DND-41 (cell line): ENCODE data around the gene G6PD.

Experiments used
- ATAC-seq: fragments of 200-7000 bp; cut with Tn5 transposase; 3 replicates; pipeline ENCODE4 v1.9.1; 2021; ENCODE audit warnings: low read depth; ENCODE audit not compliant: insufficient read depth
- DNase-seq: peaks from one replicate; pipeline ENCODE4 v3.0.0-alpha.2; 2020
- H2AFZ ChIP-seq: 2 replicates; pipeline ENCODE4 v1.6.0; 2012; ENCODE audit warnings: low read depth, low read length
- H3K27ac ChIP-seq: 2 replicates; pipeline ENCODE4 v1.5.1; 2012; ENCODE audit warnings: low read length, inconsistent platforms
- H3K27me3 ChIP-seq: fragments of 200-600 bp; sonication (generic); 2 replicates; pipeline ENCODE4 v1.6.0; 2012; ENCODE audit warnings: low read length, mild to moderate bottlenecking, inconsistent platforms; ENCODE audit not compliant: insufficient read depth, poor library complexity
- H3K36me3 ChIP-seq: 2 replicates; pipeline ENCODE4 v1.5.1; 2012; ENCODE audit warnings: low read length, inconsistent platforms; ENCODE audit not compliant: insufficient read depth
- H3K4me1 ChIP-seq: 2 replicates; pipeline ENCODE4 v1.5.1; 2012; ENCODE audit warnings: mild to moderate bottlenecking, low read length; ENCODE audit not compliant: insufficient read depth
- H3K4me2 ChIP-seq: 2 replicates; pipeline ENCODE4 v1.6.0; 2012; ENCODE audit warnings: mild to moderate bottlenecking, moderate library complexity, low read length, inconsistent platforms; ENCODE audit not compliant: insufficient read depth
- H3K4me3 ChIP-seq, 2 experiments: fragments of 200-600 bp in 1 of 2; shearing (Covaris generic) in 1 of 2; 2 replicates each; pipeline ENCODE4 v1.5.1; 2012 to 2016; ENCODE audit warnings: inconsistent platforms in 2 of 2, low read length in 2 of 2, mild to moderate bottlenecking in 2 of 2, low read depth in 1 of 2, moderate library complexity in 1 of 2
- H3K79me2 ChIP-seq: 2 replicates; pipeline ENCODE4 v1.6.0; 2012; ENCODE audit warnings: low read length, inconsistent platforms; ENCODE audit not compliant: insufficient read depth
- H3K9ac ChIP-seq: 2 replicates; pipeline ENCODE4 v1.6.0; 2012; ENCODE audit warnings: low read depth, mild to moderate bottlenecking, inconsistent platforms, low read length, moderate library complexity
- H3K9me3 ChIP-seq: 2 replicates; pipeline ENCODE4 v1.5.1; 2012; ENCODE audit warnings: low read length, moderate library complexity, mild to moderate bottlenecking, inconsistent platforms; ENCODE audit not compliant: insufficient read depth, severe bottlenecking
- H4K20me1 ChIP-seq: 2 replicates; pipeline ENCODE4 v1.6.0; 2012; ENCODE audit warnings: low read length; ENCODE audit not compliant: insufficient read depth
- EZH2 ChIP-seq: IDR thresholded peaks from 3 replicates; pipeline ENCODE4 v1.6.1; 2012; ENCODE audit warnings: borderline replicate concordance, low read depth, mild to moderate bottlenecking, moderate library complexity, low read length, inconsistent platforms; ENCODE audit not compliant: severe bottlenecking
- TF ChIP-seq, protein P1 (sequence below): IDR thresholded peaks from 2 replicates; pipeline ENCODE4 v1.5.1; 2012; ENCODE audit warnings: borderline replicate concordance, low read length, moderate library complexity, mild to moderate bottlenecking; ENCODE audit not compliant: poor library complexity, severe bottlenecking; ENCODE audit errors: extremely low read depth

Gene G6PD

DNA sequence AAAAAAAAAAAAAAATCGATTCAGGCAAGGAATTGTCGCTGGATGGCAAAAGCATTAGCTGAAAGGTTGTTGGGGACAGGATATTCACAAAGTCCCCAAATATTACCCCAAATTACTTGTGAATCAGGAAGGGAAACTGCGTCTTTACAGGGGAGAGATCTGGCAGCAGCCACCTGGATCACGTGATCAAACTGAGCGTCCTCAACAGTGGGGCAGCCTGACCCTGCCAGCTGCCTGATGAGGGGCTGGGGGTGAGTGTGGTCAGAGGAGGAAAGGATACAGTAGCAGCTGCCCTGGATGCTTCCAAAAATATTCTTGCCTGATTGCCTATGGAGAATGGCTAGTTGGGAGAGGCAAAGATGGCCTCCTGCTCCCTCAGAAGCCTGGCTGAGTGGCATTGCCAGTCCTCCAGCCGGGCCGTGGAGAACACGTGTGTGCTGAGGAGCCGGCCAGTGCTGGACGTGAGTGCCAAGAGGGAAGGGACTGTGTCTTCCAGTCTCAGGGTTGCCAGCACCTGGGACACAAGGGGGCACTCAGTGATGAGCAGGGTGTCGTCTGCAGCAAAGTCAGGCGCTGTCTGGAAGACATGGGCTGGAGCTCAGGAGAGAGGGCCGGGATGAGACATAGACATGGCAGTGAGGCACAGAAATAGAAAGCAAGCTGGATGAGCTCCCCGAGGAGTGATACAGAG, 64.6 kb downstream of the G6PD start:
- no peak overlapping the region for H3K4me2 ChIP-seq
- no peak for ATAC-seq
- TF ChIP-seq, protein P1, sequence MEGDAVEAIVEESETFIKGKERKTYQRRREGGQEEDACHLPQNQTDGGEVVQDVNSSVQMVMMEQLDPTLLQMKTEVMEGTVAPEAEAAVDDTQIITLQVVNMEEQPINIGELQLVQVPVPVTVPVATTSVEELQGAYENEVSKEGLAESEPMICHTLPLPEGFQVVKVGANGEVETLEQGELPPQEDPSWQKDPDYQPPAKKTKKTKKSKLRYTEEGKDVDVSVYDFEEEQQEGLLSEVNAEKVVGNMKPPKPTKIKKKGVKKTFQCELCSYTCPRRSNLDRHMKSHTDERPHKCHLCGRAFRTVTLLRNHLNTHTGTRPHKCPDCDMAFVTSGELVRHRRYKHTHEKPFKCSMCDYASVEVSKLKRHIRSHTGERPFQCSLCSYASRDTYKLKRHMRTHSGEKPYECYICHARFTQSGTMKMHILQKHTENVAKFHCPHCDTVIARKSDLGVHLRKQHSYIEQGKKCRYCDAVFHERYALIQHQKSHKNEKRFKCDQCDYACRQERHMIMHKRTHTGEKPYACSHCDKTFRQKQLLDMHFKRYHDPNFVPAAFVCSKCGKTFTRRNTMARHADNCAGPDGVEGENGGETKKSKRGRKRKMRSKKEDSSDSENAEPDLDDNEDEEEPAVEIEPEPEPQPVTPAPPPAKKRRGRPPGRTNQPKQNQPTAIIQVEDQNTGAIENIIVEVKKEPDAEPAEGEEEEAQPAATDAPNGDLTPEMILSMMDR, result no peak
- no peak for TF ChIP-seq EZH2

More for the DNA sequence above, 64.6 kb downstream of the G6PD start:
- H3K4me1 ChIP-seq, result peaks cover 45% of the 10 kb centered on the region
- H3K27ac ChIP-seq, result no peak overlapping the region
- no peaks in the 10 kb centered on the region for H3K9me3 ChIP-seq
- no peaks in the 10 kb centered on the region for H3K27me3 ChIP-seq
- H3K4me3 ChIP-seq, result no peak overlapping the region
- H3K79me2 ChIP-seq, result peaks cover 26% of the 10 kb centered on the region
- H2AFZ ChIP-seq, result no peak overlapping the region
- DNase-seq, result no peak
- peaks cover 17% of the 10 kb centered on the region for H4K20me1 ChIP-seq
- H3K9ac ChIP-seq, result no peak overlapping the region
- H3K36me3 ChIP-seq, result peaks cover 21% of the 10 kb centered on the region
